RWPE1 (cell line): ENCODE results near the gene TOM1L1.

Experiments
- CTCF ChIA-PET: fragments of 350-600 bp; sonication (Branson Sonifier 250); formaldehyde crosslinking; extraction: SDS; loops from one replicate; lab custom pipeline; 2021; lab: Yijun Ruan, JAX
- POLR2A ChIA-PET: fragments of 400-600 bp; formaldehyde crosslinking; extraction: SDS; loops from one replicate; lab custom pipeline; 2020; ENCODE audit warnings: antibody characterized with exemption; ENCODE audit not compliant: low non-redundant PET; lab: Yijun Ruan, JAX
- DNase-seq: peaks from one replicate; pipeline ENCODE4 v3.0.0; 2012; ENCODE audit warnings: low spot score
- H3K27ac ChIP-seq: fragments of 450-650 bp; 2 replicates; pipeline ENCODE4 v1.5.1; 2017
- CTCF ChIP-seq: fragments of 450-650 bp; conservative IDR thresholded peaks from 2 replicates; pipeline ENCODE4 v1.5.1; 2017; ENCODE audit warnings: low read depth, mild to moderate bottlenecking

TOM1L1 gene

GRCh38 chr17:54891176-54891821 is 9.4 kb upstream of the TOM1L1 start:
- CTCF ChIA-PET: interaction anchor here (0.6 kb wide), 4 partner anchors 9 to 1009 kb away, joined by 3 to 5 read pairs (median 4); partner anchors contain the start of gene TOM1L1
- DNase-seq: peak; percentile 82
- POLR2A ChIA-PET: no interaction called here

DNA sequence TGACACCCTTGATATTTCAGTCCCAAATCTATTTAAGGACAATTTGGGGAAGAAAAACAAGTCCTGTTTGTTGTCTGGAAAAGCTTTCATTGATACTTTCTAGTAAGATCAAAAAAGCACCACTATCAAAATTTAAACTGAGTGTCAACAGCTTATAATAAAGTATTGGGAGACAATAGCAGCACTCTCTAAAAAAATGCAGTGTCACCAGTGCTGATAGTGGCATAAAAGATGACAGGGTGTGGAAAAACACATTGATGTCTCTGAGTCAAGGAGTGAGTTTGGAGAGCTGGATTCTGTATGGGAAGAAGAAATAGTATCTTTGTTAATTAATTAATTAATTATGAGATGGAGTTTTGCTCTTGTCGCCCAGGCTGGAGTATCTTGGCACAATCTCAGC is 8.3 kb upstream of the TOM1L1 start:
- ChIA-PET POLR2A (no interaction called here), CTCF (no interaction called here)
- H3K27ac ChIP-seq: no peak overlapping the region
- DNase-seq: no peak
- TF ChIP-seq CTCF: no peak

More at GRCh38 chr17:54891176-54891821, 9.4 kb upstream of the TOM1L1 start:
- TF ChIP-seq CTCF: peak; percentile 54
- no peak overlapping the region for H3K27ac ChIP-seq

DNA sequence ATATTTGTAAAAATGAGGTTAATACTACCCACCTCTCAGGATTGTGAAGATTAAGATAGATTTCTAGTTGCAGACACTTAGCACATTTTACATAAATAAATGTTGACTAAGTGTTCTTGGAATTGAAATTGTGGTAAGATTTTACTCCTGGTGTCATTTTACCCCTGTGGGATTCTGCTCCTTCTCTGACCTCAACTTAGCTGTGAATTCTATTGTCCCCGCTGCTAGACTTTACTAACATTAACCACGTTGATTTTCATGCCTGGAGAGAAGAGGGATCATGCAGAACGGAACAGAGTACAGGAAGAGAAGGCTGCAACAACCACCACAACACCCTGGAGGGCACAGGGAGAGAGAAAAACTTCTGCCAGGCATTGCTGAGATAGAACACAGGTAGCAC is 2.1 kb upstream of the TOM1L1 start:
- H3K27ac ChIP-seq: no peak overlapping the region
- ChIA-PET POLR2A (no interaction called here), CTCF (no interaction called here)
- TF ChIP-seq CTCF: no peak
- no peak for DNase-seq

- H3K27ac ChIP-seq: no peak overlapping the region
Observed at GRCh38 chr17:54899201-54899600, 1.5 kb upstream of the TOM1L1 start.

GRCh38 chr17:54899721-54900456 is 763 bp upstream of the TOM1L1 start:
- no peak for TF ChIP-seq CTCF
- ChIA-PET POLR2A (interaction anchor here (0.6 to 0.7 kb wide), 2 partner anchors 49 to 805 kb away, joined by 3 to 4 read pairs; no protein-coding TSS in a partner anchor), CTCF (interaction anchor here (0.7 to 1.2 kb wide), 2 partner anchors 9 to 22 kb away, joined by 3 to 5 read pairs; no protein-coding TSS in a partner anchor)
- H3K27ac ChIP-seq: peak overlapping the region; percentile 86
- DNase-seq: no peak

More at GRCh38 chr17:54899201-54899600, 1.5 kb upstream of the TOM1L1 start:
- CTCF ChIA-PET: interaction anchor here (0.7 kb wide), 1 partner anchor 23 kb away, joined by 3 read pairs; no protein-coding TSS in a partner anchor
- TF ChIP-seq CTCF: no peak
- DNase-seq: no peak
- POLR2A ChIA-PET: no interaction called here

- ChIA-PET CTCF (interaction anchor here (1.2 kb wide), 1 partner anchor 10 kb away, joined by 5 read pairs; no protein-coding TSS in a partner anchor), POLR2A (no interaction called here)
- TF ChIP-seq CTCF: no peak
- peak; percentile 89 for DNase-seq
- peak overlapping the region; percentile 86 for H3K27ac ChIP-seq
Observed at GRCh38 chr17:54901230-54901822, 674 bp downstream of the TOM1L1 start.
